K562 (cell line): Measurements from ENCODE around the gene CACNA2D2. TPM values are rescaled to one million over a fixed set of nuclear protein-coding genes. Genes with fewer than 3 reads are reported as not detected.

ENCODE experiments used
- CXXC5 ChIP-seq: fragments of 250-450 bp; sonication (Bioruptor Pico); IDR thresholded peaks from 2 replicates; pipeline ENCODE4 v1.8.0; 2022; ENCODE audit warnings: inconsistent platforms, mild to moderate bottlenecking, moderate library complexity
- ETS2 ChIP-seq: IDR thresholded peaks from 2 replicates; pipeline ENCODE4 v1.6.1; 2016; ENCODE audit warnings: borderline replicate concordance, missing genetic modification characterization, mild to moderate bottlenecking, moderate library complexity, missing compliant biosample characterization; ENCODE audit not compliant: poor library complexity, severe bottlenecking
- GABPA ChIP-seq: fragments of 200-800 bp; sonication (Bioruptor generic); conservative IDR thresholded peaks from 2 replicates; pipeline ENCODE4 v1.6.1; 2016; ENCODE audit warnings: low read depth, missing genetic modification characterization, missing compliant biosample characterization
- HCFC1 ChIP-seq: IDR thresholded peaks from 2 replicates; pipeline ENCODE4 v1.6.1; 2012; ENCODE audit warnings: low read depth, low read length, improper control_type of control experiment
- KDM4B ChIP-seq, 2 experiments: fragments of 450-650 bp in 1 of 2; sonication (generic) in 1 of 2; IDR thresholded peaks; 2 replicates each; pipeline ENCODE4 v1.6.1; 2016 to 2017; ENCODE audit warnings: borderline replicate concordance in 2 of 2, antibody characterized with exemption in 1 of 2, low read depth in 1 of 2, mild to moderate bottlenecking in 1 of 2
- NR2C2 ChIP-seq, 2 experiments: fragments of 200-800 bp in 1 of 2; sonication (Bioruptor generic) in 1 of 2; sonication (generic) in 1 of 2; formaldehyde crosslinking in 1 of 2; IDR thresholded peaks; 2 replicates each; pipeline versions ENCODE4 v1.6.1 to v1.8.0; 2016 to 2022; ENCODE audit warnings: mild to moderate bottlenecking in 1 of 2, missing compliant biosample characterization in 1 of 2, missing genetic modification characterization in 1 of 2, missing genetic modification reagents in 1 of 2
- POLR2G ChIP-seq: fragments of 200-400 bp; formaldehyde crosslinking; IDR thresholded peaks from 2 replicates; pipeline ENCODE4 v1.6.1; 2017; ENCODE audit warnings: low read depth, mild to moderate bottlenecking, antibody characterized with exemption, low read length, moderate library complexity
- SIX5 ChIP-seq, 2 experiments: IDR thresholded peaks; 2 replicates each; pipeline ENCODE4 v1.6.1; 2011; ENCODE audit warnings: low read length in 2 of 2, borderline replicate concordance in 1 of 2, low read depth in 1 of 2, mild to moderate bottlenecking in 1 of 2, moderate library complexity in 1 of 2; ENCODE audit not compliant: insufficient read depth in 1 of 2
- SMAD3 ChIP-seq: fragments of 450-650 bp; formaldehyde crosslinking; conservative IDR thresholded peaks from 2 replicates; pipeline ENCODE4 v1.4.0; 2020; ENCODE audit warnings: mild to moderate bottlenecking
- TCF7L2 ChIP-seq: fragments of 150-350 bp; IDR thresholded peaks from 2 replicates; pipeline ENCODE4 v1.6.1; 2016; ENCODE audit warnings: low read depth, mild to moderate bottlenecking, low read length, moderate library complexity
- ZNF134 ChIP-seq: fragments of 250-450 bp; sonication (Bioruptor Pico); conservative IDR thresholded peaks from 2 replicates; pipeline ENCODE4 v1.4.0; 2020
- ZNF57 ChIP-seq: fragments of 450-650 bp; formaldehyde crosslinking; IDR thresholded peaks from 2 replicates; pipeline ENCODE4 v1.4.0; 2020; ENCODE audit warnings: mild to moderate bottlenecking, moderate library complexity
- ZNF644 ChIP-seq: fragments of 200-800 bp; sonication (Bioruptor generic); IDR thresholded peaks from 2 replicates; pipeline ENCODE4 v1.6.1; 2016; ENCODE audit warnings: low read depth, missing genetic modification characterization, missing compliant biosample characterization
- ZNF79 ChIP-seq: fragments of 250-450 bp; sonication (Bioruptor Pico); IDR thresholded peaks from 2 replicates; pipeline ENCODE4 v1.4.0; 2020; ENCODE audit warnings: low read depth, mild to moderate bottlenecking, moderate library complexity
- polyA plus RNA-seq, 8 experiments: library from polyadenylated mRNA; depleted of rRNA in 4 of 8; stranded (reverse) in 5 of 8; unstranded in 3 of 8; fragments of >200 nt; fragmentation: Nextera tagmentation in 2 of 8; fragmentation: Illumina TruSeq in 1 of 8; extraction: Ambion mirVana in 2 of 8; extraction: Trizol in 1 of 8; gene quantifications; 2 replicates each; pipeline versions ENCODE4 v1.2.1 to v1.2.3, GENCODE V29; 2011 to 2014; ENCODE audit warnings: inconsistent platforms in 1 of 8, missing spikeins in 1 of 8
- total RNA-seq, 7 experiments: library from RNA; depleted of rRNA in 6 of 7; stranded (reverse); fragments of >200 nt in 6 of 7; fragmentation: Illumina TruSeq in 2 of 7; extraction: Trizol in 2 of 7; gene quantifications; 2 replicates each; pipeline versions ENCODE4 v1.2.1 to v1.2.3, GENCODE V29; 2011 to 2021; ENCODE audit warnings: low replicate concordance in 1 of 7
- TF ChIP-seq, protein P1 (sequence below), 3 experiments: fragments of 200-800 bp in 1 of 3; fragments of 250-450 bp in 1 of 3; fragments of 450-650 bp in 1 of 3; sonication (Bioruptor Pico) in 1 of 3; sonication (Bioruptor generic) in 1 of 3; formaldehyde crosslinking in 1 of 3; IDR thresholded peaks; 2 replicates each; pipeline versions ENCODE4 v1.6.1 to v1.8.0; 2016 to 2022; ENCODE audit warnings: mild to moderate bottlenecking in 2 of 3, missing genetic modification characterization in 2 of 3, missing compliant biosample characterization in 1 of 3, moderate library complexity in 1 of 3
- TF ChIP-seq, protein P2 (sequence below), 2 experiments: fragments of 450-650 bp; conservative IDR thresholded peaks; 2 replicates each; pipeline ENCODE4 v1.6.1; 2017; ENCODE audit warnings: mild to moderate bottlenecking in 2 of 2, moderate library complexity in 2 of 2
- TF ChIP-seq, protein P3 (sequence below): fragments of 450-650 bp; IDR thresholded peaks from 2 replicates; pipeline ENCODE4 v1.6.1; 2016; ENCODE audit warnings: antibody characterized with exemption

The CACNA2D2 gene
- total and polyA plus RNA-seq, 9 of the 15 experiments (the other 6 are each of a cell fraction or from before 2014, with no cell fraction given) = 0.11 to 0.58 (median 0.36) TPM; not detected in 2

DNA sequence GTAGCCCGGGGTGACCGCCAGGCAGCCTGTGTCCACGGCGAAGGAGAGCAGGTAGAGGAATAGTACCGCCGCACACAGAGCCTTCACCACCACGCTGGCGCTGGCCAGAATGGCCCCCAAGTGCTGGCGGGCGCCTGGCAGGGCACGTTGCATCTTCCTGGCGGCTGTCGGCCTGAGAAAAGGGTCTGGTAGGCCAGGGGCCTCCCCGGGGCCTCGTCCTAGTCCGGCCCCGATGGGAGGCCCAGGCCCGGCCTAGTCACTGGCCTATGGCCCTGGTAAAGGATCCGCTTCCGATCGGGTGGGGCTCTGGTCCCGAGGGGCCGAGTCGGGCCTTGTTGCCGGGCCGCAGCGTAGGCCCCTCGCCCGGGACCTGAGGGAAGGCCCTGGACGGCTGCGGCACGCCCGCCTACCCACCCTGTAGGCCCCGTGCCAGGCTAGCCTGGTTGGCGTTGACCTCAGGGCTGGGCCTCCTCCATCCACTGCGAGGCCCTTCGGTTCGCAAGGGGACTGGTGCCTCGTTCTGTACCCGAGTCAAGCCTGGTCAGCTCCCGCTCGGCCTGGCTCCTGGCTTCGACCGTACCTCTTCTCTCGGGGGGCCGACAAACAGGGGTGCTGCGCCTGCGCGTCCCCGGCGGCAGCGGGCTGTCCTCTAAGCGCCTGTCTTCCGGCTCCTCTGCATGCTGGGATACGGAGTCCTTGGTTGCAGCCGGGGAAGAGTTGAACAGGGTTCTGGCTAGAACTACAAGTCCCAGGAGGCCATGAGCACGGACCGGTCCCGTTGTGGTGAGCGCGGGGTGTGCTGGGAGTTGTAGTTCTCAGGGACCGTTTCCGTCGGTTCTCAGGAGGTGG is 144.3 kb downstream of the CACNA2D2 start, which contains the start of gene TMEM115 (continued):
- TF ChIP-seq, protein P1, sequence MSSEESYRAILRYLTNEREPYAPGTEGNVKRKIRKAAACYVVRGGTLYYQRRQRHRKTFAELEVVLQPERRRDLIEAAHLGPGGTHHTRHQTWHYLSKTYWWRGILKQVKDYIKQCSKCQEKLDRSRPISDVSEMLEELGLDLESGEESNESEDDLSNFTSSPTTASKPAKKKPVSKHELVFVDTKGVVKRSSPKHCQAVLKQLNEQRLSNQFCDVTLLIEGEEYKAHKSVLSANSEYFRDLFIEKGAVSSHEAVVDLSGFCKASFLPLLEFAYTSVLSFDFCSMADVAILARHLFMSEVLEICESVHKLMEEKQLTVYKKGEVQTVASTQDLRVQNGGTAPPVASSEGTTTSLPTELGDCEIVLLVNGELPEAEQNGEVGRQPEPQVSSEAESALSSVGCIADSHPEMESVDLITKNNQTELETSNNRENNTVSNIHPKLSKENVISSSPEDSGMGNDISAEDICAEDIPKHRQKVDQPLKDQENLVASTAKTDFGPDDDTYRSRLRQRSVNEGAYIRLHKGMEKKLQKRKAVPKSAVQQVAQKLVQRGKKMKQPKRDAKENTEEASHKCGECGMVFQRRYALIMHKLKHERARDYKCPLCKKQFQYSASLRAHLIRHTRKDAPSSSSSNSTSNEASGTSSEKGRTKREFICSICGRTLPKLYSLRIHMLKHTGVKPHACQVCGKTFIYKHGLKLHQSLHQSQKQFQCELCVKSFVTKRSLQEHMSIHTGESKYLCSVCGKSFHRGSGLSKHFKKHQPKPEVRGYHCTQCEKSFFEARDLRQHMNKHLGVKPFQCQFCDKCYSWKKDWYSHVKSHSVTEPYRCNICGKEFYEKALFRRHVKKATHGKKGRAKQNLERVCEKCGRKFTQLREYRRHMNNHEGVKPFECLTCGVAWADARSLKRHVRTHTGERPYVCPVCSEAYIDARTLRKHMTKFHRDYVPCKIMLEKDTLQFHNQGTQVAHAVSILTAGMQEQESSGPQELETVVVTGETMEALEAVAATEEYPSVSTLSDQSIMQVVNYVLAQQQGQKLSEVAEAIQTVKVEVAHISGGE (CRISPR knock-in tag; IDR thresholded peaks at IDR 0.05) = peak in 1 of 3 experiments; percentile 89; a peak in 2 of 6 replicates
- TF ChIP-seq POLR2G (peak; percentile 74), CXXC5 (peak; percentile 76), GABPA (tag) (peak; percentile 93), KDM4B (IDR thresholded peaks at IDR 0.05; ENCODE audit: borderline replicate concordance in 2 of 2, low read depth in 1 of 2) (0 out of 4 replicates have a peak, but pooled peaks of 1 of the 2 experiments have one; percentile 53), ZNF57 (CRISPR knock-in tag) (no peak), TCF7L2 (no peak), ZNF134 (CRISPR knock-in tag) (0 out of 2 replicates have a peak, but pooled peaks have one; percentile 21), ETS2 (tag) (no peak), HCFC1 (peak; percentile 99), ZNF644 (tag) (peak; percentile 97), ZNF79 (CRISPR knock-in tag) (no peak), NR2C2 (CRISPR knock-in tag; IDR thresholded peaks at IDR 0.05) (peak; percentile 72; the same call in 1 of the 2 replicates), NR2C2 (tag; IDR thresholded peaks at IDR 0.05) (peak; percentile 93), SMAD3 (CRISPR knock-in tag) (peak; percentile 59; the same call in 1 of the 2 replicates), SIX5 (IDR thresholded peaks at IDR 0.05; ENCODE audit: borderline replicate concordance in 1 of 2, insufficient read depth in 1 of 2, low read depth in 1 of 2, low read length in 2 of 2) (peak; percentile 99)
- TF ChIP-seq, protein P2, sequence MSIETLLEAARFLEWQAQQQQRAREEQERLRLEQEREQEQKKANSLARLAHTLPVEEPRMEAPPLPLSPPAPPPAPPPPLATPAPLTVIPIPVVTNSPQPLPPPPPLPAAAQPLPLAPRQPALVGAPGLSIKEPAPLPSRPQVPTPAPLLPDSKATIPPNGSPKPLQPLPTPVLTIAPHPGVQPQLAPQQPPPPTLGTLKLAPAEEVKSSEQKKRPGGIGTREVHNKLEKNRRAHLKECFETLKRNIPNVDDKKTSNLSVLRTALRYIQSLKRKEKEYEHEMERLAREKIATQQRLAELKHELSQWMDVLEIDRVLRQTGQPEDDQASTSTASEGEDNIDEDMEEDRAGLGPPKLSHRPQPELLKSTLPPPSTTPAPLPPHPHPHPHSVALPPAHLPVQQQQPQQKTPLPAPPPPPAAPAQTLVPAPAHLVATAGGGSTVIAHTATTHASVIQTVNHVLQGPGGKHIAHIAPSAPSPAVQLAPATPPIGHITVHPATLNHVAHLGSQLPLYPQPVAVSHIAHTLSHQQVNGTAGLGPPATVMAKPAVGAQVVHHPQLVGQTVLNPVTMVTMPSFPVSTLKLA (conservative IDR thresholded peaks at IDR 0.05) = peak in 1 of 2 experiments; percentile 72; a peak in 3 of 4 replicates
- TF ChIP-seq, protein P3, sequence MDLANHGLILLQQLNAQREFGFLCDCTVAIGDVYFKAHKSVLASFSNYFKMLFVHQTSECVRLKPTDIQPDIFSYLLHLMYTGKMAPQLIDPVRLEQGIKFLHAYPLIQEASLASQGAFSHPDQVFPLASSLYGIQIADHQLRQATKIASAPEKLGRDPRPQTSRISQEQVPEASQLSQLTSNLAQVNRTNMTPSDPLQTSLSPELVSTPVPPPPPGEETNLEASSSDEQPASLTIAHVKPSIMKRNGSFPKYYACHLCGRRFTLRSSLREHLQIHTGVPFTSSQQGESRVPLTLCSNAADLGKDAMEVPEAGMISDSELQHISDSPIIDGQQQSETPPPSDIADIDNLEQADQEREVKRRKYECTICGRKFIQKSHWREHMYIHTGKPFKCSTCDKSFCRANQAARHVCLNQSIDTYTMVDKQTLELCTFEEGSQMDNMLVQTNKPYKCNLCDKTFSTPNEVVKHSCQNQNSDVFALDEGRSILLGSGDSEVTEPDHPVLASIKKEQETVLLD = peak; percentile 87; the same call in 1 of the 2 replicates
